Measurements from ENCODE around the gene PTPRB. TPM values are rescaled to one million over a fixed set of nuclear protein-coding genes. Genes with fewer than 3 reads are reported as not detected.

Gene PTPRB
- total RNA-seq, 1 donor from 2014 or later: not detected

DNA sequence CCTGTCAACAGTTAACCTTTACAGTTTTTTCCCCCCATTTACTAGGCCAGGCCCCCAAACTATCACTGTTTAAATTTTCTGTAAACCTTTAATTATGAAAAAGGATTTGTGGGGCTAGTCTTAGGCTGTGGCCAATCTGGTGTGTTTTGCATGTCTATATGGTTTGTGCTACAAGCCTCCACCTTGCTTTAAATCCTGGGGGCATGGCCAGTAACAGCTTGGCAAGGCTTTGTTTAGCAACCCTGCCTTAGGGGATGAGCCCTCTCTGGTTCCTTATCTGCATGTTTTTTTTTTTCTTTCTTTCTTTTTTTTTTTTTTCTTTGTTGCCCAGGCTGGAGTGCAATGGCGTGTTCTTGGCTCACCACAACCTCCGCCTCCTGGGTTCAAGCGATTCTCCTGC lies 168.5 kb downstream of the PTPRB start:
- no peaks in the 10 kb centered on the region for H3K36me3 Mint-ChIP-seq (ENCODE audit: low read depth)
- H3K27ac Mint-ChIP-seq: peak overlapping the region; percentile 43
- H3K4me3 Mint-ChIP-seq: peak overlapping the region; percentile 73
- POLR2A ChIA-PET: no interaction called here
- ATAC-seq (ENCODE audit: low read depth) (no peak), DNase-seq (no peak)
- no peaks in the 10 kb centered on the region for H3K4me1 Mint-ChIP-seq
- TF ChIP-seq, protein P1, sequence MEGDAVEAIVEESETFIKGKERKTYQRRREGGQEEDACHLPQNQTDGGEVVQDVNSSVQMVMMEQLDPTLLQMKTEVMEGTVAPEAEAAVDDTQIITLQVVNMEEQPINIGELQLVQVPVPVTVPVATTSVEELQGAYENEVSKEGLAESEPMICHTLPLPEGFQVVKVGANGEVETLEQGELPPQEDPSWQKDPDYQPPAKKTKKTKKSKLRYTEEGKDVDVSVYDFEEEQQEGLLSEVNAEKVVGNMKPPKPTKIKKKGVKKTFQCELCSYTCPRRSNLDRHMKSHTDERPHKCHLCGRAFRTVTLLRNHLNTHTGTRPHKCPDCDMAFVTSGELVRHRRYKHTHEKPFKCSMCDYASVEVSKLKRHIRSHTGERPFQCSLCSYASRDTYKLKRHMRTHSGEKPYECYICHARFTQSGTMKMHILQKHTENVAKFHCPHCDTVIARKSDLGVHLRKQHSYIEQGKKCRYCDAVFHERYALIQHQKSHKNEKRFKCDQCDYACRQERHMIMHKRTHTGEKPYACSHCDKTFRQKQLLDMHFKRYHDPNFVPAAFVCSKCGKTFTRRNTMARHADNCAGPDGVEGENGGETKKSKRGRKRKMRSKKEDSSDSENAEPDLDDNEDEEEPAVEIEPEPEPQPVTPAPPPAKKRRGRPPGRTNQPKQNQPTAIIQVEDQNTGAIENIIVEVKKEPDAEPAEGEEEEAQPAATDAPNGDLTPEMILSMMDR (IDR thresholded peaks at IDR 0.05): no peak
- CTCF ChIA-PET: no interaction called here
- peaks cover 6% of the 10 kb centered on the region for H3K9me3 Mint-ChIP-seq
- no peaks in the 10 kb centered on the region for H3K27me3 Mint-ChIP-seq
- intact Hi-C loops (cut with micrococcal nuclease): loop anchor here (2.0 kb wide), 1 partner anchor 18 kb away; no protein-coding TSS in a partner anchor

DNA sequence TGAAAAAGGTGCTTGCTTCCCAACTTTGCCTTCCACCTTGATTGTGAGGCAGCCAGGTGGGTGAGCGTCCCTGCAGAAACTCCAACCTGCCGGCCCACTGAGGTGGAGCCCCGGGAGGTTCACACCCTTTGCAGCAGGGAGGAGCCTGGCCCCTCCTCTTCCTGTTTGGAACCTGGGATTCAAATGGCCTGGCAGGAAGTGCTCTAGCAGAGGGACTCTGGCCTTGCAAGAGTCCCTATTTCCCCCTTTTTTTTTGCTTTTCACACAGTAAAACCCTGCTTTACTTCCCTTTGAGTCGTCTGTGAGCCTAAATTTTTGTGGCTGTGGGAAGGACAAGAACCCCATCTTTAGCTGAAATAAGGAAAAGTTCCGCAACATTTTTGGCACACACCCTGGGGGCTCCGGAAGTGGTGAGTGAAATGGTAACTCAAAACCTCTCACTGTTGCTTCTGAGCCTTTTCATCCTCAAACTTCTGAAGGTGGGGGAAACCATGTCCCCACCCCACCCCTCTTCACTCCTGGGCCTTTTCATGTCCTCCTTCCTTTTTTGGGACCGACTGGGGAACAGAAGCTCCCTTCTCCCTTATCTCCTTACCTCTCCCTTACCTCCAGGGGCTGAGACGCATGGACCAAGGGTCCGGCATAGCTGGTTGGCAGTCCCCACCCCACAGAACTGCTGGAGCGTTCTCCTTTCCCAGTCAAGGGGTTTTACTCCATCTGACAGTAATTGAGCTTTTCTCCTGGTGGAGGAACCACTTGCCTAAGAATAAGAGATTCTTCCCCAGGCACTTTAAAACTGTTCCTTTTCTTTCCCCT lies 169.1 kb downstream of the PTPRB start:
- Mint-ChIP-seq H3K9me3 (peaks cover 6% of the 10 kb centered on the region), H3K4me1 (no peaks in the 10 kb centered on the region), H3K36me3 (ENCODE audit: low read depth) (no peaks in the 10 kb centered on the region), H3K27ac (no peak overlapping the region), H3K27me3 (no peaks in the 10 kb centered on the region), H3K4me3 (peak overlapping the region; percentile 73)
- ChIA-PET CTCF (no interaction called here), POLR2A (no interaction called here)
- ATAC-seq (ENCODE audit: low read depth) (no peak), DNase-seq (no peak)
- TF ChIP-seq, protein P1 (IDR thresholded peaks at IDR 0.05): no peak
- intact Hi-C loops (cut with micrococcal nuclease): loop anchor here (2.0 kb wide), 1 partner anchor 19 kb away; no protein-coding TSS in a partner anchor

DNA sequence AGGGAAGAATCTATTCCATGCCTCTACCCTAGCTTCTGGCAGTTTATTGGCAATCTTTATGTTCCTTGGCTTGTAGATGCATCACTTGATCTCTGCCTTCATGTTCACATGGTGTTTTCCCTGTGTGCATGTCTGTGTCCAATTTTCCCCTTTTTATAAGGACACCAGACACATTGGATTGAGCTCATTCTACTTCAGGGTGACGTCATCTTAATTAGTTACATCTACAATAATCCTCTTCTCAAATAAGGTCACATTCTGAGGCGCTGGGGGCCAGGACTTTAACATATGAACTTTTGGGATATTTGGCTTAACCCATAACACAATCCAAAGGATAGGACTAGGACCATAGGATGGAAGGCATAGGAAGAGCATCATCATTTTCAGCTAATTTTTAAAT lies 169.8 kb downstream of the PTPRB start:
- H3K36me3 Mint-ChIP-seq (ENCODE audit: low read depth): no peaks in the 10 kb centered on the region
- POLR2A ChIA-PET: no interaction called here
- no peak for ATAC-seq (ENCODE audit: low read depth)
- no peak for DNase-seq
- TF ChIP-seq, protein P1 (IDR thresholded peaks at IDR 0.05): no peak
- H3K27ac Mint-ChIP-seq: no peak overlapping the region
- H3K9me3 Mint-ChIP-seq: peaks cover 6% of the 10 kb centered on the region
- CTCF ChIA-PET: no interaction called here
- no peaks in the 10 kb centered on the region for H3K27me3 Mint-ChIP-seq
- no peak overlapping the region for H3K4me3 Mint-ChIP-seq
- intact Hi-C loops (cut with micrococcal nuclease): no loop called here
- no peaks in the 10 kb centered on the region for H3K4me1 Mint-ChIP-seq

DNA sequence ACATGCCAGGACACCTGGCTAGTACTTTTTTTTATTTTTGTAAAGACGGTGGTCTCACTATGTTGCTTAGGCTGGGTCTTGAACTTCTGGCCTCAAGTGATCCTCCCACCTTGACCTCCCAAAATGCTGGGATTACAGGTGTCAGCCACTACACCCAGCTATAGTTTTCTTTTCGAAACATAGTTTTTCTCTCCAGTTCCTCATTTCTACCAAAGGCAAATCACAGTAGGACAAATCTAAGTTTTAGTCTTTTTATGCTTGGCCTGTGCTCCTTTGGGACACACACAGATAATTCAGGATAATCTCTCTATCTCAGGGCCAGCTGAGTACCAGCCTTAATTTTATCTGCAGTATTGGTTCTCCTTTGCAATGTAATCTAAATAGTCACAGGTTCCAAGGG lies 170.5 kb downstream of the PTPRB start:
- Mint-ChIP-seq H3K4me3 (no peak overlapping the region), H3K27me3 (no peaks in the 10 kb centered on the region)
- POLR2A ChIA-PET: no interaction called here

More for the DNA sequence above, 170.5 kb downstream of the PTPRB start:
- no peaks in the 10 kb centered on the region for H3K4me1 Mint-ChIP-seq
- no peaks in the 10 kb centered on the region for H3K36me3 Mint-ChIP-seq (ENCODE audit: low read depth)
- ATAC-seq (ENCODE audit: low read depth) (no peak), DNase-seq (no peak)
- intact Hi-C loops (cut with micrococcal nuclease): no loop called here
- CTCF ChIA-PET: no interaction called here
- TF ChIP-seq, protein P1 (IDR thresholded peaks at IDR 0.05): no peak
- no peak overlapping the region for H3K27ac Mint-ChIP-seq
- H3K9me3 Mint-ChIP-seq: peaks cover 6% of the 10 kb centered on the region
